Measurements from ENCODE around the gene ZDHHC17.
"Not testable (repeated sequence)": the region's sequence is repeated elsewhere in the genome, so short reads cannot be mapped to it uniquely, and the experiment has no call there.

The ZDHHC17 gene

DNA sequence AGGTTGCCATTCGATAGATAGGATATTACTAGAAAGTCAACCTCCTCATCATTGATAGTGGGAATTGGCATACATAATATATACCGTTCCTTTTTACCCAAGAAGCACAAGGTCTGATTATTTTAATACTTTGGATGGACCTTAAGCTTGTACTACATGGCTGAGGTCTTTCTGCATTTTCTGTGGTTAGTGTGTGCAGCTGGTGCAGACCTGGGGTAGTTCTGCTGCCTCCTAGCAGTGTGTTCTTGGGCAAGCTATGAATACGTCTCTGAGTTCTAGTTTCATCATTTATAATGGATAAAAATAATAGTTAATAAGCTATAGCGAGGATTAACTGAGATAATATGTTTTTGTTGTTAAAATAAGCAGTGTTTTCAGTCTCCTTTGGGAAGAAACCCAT is 2.2 kb downstream of the ZDHHC17 start:
- DNase-seq (ENCODE audit: low read depth): no peak

DNA sequence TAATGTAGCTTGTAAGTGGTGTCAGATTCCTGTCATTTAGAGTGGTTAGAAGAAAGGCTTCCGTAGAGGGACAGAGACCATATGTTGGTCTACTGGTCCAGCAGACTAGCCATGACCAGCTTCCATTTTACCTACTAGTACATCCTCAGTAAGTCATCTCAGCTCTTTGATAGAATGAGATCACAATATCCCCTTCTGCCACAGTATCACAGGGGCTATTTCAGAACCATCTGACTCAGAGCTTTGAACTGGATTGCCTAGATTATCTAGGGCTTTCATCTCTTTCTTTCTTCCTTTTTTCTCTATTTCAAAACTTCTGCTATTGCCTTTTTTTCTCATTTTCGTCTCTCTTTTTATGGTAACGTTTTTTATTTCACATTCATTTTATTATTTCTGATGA is 4.7 kb downstream of the ZDHHC17 start:
- no peak for DNase-seq (ENCODE audit: low read depth)

DNA sequence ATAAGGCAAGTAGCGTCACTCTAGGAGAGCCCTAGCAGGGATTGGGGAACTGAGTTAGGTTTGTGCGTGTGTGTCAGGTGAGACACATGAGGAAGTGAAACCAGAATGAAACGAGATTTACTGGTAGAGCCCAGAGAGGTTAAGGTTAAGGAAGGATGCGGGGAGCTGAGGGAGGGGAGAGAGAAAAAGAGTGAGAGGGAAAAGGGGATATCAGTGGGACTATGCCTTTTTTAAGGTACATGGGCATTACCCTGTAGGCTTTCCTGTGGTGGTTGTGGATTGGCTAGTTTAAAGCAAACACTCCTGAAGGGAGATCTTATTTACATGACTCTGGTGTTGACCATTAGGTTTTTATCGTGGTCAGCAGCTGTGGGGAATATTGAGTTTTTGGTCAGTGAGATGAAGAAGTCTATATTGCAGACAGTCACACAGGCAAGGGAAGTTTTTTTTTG is 13.9 kb downstream of the ZDHHC17 start:
- no peak for DNase-seq (ENCODE audit: low read depth)

DNA sequence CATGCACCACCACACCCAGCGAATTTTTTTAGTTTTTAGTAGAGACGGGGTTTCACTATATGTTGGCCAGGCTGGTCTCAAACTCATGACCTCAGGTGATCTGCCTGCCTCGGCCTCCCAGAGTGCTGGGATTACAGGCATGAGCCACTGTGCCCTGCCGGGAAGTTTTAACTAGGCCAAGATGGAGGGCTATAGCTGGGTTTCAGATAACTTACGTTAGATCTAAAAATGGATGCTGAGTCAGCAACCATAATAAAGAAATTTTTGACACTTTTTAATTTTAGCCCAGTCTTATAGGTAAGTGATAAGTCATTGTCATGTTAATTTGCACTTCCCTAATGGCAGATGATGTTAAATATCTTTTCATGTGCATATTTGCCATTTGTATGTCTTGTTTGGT is 14.4 kb downstream of the ZDHHC17 start:
- DNase-seq (ENCODE audit: low read depth): no peak

DNA sequence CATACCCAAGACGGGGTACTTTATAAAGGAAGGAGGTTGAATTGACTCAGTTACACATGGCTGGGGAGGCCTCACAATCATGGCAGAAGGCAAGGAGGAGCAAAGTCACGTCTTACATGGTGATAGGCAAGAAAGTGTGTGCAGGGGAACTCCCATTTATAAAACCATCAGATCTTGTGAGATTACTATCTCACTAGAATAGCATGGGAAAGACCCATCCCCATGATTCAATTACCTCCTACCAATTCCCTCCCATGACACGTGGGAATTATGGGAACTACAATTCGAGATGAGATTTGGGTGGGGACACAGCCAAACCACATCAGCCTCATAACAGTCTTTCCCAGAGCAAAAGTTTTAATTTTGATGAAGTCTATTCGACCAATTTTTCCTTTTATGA is 15.4 kb downstream of the ZDHHC17 start:
- not testable (repeated sequence) for DNase-seq (ENCODE audit: low read depth)

DNA sequence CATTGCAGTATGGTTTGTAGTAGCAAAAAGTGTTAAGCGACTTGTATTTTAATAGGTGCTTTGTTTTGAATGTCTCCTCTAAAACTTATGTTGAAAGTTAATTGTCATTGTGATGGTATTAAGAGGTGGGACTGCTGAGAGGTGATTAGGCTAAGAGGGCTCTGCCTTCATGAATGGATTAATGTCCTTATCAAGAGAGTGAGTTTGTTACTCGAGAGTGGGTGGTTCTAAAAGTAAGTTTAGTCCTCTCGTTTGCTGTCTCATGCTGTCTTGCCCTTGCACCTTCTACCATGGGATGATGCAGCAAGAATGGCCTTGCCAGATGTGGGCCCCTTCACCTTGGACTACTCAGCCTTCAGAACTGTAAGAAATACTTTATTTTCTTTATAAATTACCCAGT is 17.4 kb downstream of the ZDHHC17 start:
- DNase-seq (ENCODE audit: low read depth): no peak

DNA sequence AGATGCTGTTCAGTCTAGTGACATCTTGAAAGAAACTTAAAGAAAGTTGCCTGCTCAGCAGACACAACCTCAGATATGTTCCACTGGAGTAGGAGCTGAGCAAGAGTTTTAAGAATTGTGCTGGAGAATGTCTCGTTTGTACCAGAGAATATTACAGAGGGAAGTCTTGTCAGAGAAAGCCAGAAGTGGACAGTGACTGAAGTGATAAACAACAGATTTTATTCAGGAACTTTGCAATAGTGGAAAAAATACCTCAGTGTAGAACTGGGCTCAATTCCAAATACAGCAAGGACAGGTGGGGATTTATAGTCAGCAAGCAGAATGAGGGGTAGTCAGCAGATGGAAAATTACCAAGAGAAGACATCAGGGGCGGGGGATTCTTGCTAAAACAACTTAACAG is 18.6 kb downstream of the ZDHHC17 start:
- DNase-seq (ENCODE audit: low read depth): no peak

DNA sequence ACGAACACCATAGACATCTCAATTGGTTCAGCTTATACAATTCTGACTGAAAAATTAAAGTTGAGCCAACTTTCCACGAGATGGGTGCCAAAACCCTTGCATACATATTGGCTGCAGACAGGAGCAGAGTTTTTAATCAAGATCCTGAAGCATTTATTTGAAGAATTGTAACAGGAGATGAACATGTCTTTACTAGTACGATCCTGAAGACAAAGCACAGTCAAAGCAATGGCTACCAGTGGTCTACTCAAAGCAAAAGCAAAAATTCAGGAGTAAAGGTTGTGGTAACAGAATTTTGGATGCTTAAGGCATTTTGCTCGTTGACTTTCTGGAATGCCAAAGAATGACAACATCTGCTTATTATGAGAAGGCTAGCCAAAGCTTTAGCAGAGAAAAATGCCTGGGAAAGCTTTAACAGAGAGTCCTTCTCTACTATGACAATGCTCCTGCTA is 20.7 kb downstream of the ZDHHC17 start:
- no peak for DNase-seq (ENCODE audit: low read depth)

DNA sequence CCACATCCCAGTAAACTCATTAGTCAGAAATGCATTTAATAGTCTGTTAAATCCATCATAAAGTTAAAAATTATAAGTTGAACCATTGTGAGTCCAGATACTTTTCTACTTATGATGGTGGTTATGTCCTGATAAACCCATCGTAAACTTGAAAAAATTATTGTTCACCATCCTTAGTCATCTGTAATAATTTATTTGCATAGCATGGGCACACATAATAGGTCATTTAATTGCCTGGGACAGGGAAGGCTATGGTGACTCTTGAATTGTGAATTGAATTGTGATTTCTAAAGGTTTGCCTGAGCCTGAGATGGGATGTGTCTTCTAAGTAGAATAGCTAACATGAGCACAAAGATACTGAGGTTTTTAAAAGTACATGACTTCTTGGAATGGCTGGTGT is 21.5 kb downstream of the ZDHHC17 start:
- DNase-seq (ENCODE audit: low read depth): no peak

DNA sequence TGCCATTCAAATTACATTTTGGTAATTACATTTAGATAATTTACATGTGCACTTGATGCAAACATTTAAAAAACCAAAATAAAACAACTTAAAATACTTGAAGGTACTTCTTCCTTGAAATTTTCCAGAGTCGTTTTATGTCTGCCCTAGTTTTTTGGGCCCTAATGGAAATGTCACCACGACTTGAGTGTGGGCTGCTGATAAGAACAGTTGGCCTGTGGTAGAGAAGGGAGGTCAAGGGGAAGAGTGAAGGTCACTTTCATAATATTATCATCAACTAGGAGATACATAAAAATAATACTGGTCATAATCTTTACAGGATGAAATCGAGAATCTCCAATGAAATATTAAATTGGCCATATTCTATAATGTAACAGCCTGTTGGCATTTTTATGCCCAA is 23.1 kb downstream of the ZDHHC17 start:
- DNase-seq (ENCODE audit: low read depth): no peak

DNA sequence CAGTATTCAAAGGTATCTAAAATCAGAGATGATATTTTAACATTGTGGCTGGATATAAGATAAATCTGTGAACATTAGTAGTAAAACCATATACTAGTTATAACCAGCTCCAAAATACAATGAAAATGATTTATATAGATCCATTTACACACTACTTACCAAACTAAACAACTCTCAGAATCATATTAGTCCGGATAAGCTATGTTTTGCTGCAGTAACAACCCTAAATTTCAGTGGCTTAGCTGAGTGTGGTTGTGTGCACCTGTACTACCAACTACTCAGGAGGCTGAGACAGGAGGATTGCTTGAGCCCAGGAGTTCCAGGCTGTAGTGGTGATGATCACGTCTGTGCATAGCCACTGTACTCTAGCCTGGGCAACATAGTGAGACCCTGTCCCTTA is 23.8 kb downstream of the ZDHHC17 start:
- DNase-seq (ENCODE audit: low read depth): no peak

DNA sequence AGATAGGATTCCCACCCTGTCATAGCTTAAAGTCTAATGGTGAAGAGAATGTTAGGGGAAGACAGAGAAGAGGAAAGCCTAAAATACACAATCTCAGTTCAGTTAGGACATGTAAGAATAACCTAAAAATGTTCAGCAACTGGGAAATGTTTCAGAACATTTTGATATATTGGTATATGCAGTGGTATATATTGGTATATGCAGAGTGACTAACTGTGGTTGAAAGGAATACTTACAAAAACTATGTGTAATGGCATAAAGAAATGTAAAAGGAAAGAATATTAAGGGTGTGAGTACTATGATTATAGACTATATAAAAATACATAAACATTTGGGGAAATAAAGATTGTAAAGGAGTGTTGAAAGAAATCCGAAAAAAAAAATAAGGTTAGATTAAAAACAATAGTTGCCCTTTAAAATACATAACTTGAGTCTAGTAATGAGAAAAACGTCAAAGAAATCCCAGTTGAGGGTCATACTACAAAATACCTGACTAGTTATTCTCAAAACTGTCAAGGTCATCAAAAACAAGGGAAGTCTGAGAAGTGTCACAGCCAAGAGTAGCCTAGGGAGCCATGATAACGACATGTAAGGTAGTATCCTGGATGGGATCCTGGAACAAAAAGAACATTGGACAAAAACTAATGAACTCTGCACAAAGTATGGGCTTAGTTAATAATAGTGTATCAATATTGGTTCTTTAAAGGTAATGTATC is 25.6 kb downstream of the ZDHHC17 start:
- DNase-seq (ENCODE audit: low read depth): no peak

DNA sequence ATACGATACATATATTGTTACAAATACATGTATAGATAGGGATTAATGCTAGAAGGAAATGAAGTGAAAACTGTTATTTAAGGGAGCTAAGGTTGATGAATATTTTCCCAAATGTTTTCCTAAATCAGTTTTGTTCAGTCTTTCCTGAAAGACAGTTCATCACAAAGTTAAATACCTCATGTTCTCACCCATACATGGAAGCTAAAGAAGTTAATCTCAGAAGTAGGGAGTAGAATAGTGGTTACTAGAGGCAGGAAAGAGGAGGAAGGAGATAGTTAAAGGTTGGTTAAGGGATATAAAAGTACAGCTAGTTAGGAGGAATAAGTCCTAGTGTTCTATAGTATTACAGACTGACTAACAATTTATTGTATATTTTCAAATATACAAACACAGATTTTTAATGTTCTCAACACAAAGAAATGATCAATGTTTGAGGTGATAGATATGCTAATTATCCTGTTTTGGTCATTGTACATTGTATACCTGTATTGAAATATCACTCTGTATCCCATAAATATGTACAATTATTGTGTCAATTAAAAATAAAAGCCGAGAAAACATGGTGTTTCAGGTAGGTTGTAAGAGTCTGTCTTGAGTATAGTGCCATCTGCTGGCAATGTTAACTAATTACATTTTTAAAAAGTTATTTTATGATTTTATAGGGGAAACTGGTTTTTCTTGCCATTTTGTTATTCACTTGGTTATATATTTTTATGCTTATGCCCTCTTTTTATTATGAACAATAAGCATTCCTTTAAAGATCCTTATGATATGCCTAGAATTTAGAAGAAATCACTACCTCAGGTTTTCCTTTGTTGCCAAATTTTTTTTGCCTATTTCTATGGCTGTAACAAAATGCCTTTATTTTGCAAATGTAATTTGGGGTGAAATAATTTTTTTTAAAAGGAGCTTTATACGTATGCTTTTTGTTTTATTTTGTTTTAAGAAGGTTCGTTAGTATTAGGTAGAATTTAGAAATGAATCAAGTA is 26.9 kb downstream of the ZDHHC17 start:
- no peak for DNase-seq (ENCODE audit: low read depth)

DNA sequence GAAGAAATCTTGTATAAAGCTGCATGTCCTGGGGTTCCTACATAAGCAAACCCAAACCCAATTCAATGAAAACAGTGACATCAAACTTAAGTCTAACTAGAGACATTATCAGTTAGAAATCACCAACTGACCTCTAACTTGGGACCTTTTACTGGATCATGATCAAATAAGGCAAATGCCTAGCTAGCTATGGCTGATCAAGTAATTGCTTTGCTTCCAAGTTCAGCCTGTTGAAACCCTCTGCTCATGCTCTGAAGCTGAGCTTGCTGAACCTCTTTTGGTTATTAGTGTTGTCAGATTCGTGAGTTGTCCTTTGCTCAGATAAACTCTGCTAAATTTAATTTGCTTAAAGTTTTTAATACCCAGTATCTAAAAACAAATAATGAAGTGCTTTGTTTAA is 28.9 kb downstream of the ZDHHC17 start:
- DNase-seq (ENCODE audit: low read depth): no peak

DNA sequence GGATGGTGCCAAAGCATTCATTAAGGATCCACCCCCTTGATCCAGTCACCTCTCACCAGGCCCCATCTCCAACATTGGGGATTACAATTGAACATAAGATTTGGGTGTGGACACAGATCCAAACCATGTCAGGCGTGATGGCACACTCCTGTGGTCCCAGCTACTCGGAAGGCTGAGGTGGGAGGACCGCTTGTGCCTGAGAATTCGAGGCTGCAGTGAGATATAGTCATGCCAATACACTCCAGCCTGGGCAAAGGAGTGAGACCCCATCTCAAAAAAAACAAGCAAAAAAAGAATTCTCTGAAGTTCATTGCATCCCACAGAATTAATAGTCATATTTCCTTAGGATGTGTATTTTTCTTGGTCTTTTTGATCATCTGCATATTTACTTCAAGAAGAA is 34.9 kb downstream of the ZDHHC17 start:
- DNase-seq (ENCODE audit: low read depth): no peak

DNA sequence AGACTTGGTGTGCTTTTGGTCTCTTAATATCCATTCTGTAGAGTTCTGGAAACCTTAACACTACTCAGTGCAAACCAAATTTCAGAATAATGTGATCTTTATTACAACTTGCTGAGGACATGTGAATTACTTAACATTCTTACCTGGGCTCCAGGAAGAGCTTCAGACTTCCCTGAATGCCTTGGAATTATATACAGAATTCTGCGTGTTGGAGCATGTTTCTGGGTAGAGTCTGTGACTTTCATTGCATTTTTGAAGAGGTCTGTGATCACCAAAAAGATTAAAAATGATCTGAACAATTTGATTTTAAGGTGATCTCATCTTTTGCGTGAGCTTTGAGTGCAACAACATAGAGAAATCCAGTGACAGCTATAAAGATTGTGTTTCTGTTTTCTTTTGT is 35.4 kb downstream of the ZDHHC17 start:
- no peak for DNase-seq (ENCODE audit: low read depth)

DNA sequence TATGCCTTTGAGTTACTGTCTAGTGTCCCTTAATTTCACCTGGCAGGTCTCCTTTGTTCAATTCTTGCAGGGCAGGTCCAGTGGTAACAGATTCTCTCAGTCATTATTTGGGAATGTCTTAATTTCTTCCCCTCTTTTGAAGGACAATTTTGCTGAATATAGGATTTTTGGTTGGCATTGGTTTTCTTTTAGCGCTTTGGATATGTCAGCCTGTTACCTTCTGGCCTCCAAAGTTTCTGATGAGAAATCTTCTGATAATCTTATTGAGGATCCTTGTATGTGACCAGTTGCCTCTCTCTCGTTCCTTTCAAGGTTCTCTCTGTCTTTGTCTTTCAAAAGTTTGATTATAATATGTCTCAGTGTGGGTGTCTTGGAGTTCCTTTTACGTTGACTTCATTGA is 38.1 kb downstream of the ZDHHC17 start:
- no peak for DNase-seq (ENCODE audit: low read depth)

DNA sequence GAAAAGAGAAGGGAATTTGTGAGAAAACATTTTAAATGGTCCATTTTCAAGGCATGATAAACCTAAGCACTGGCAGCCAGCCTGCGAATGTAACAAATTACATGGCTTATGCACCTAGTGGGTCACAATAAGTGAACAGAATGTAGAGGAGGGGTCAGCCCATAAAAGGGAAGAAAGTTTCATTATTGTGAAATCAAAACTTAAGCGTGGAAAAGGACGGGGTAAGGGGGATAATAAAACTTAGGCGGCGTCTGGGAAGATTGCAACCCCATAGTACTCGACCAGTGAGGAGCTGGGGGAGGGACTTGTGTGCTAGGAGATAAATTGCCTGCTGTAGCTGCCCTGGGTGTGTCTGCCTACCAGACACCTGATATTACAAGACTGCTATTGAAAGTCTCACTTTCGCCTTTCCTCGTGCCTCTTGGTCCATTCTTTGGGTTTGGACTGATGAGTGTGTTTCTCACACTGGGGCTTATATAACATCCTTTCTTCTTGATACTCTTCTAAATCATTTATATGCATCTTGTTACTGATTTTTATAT is 40.6 kb downstream of the ZDHHC17 start:
- DNase-seq (ENCODE audit: low read depth): no peak

DNA sequence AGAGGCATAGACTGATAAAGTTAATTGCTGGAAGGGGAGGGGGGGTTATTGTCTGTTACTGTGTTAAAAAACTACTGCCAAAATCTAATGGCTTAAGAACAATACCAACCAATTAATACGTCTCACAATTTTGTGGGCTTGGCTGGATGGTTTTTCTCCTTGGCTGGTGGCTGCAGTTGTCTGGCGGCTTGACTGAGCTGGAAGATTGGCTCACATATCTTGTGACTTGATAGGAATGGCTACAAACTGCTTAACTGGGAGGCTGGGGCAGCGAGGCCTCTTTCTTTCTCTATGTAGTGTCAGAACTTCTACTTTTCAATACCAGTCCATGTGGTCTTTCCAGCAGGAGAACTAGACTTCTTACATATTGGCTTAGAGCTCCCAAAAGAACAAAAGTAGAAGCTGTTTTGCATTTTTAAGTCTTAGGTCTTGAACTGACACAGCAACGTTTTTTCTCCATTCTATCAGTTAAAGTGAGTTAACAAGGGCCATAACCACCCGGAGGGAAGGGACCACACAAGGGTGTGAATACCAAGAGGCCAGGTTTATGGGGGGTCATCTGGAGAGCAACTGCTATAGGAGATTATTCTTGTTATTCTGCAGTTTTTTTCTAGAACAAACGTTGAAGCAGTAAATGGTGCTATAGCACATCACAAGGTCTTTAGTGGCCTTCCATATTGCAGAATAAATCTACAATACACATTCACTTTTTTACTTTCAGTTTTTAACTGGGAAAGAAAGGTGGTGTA is 46.9 kb downstream of the ZDHHC17 start:
- no peak for DNase-seq (ENCODE audit: low read depth)

DNA sequence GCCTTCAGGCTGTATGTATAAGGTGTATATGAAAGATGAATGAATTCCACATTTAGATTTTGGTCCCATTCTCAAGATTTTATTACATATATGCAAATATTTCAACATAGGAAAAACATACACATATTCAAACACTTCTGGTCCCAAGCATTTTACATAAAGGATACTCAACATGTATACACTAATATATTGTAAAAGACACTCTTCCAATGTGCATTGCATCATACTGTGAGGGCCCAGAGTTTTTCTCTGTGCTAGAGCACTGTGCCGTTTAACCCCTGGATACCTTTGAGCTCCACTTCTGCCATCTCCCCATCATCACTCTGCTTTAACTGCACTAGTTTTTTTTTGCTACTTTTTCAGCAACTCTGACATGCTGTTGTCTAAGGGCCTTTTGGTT is 48.1 kb downstream of the ZDHHC17 start:
- no peak for DNase-seq (ENCODE audit: low read depth)

DNA sequence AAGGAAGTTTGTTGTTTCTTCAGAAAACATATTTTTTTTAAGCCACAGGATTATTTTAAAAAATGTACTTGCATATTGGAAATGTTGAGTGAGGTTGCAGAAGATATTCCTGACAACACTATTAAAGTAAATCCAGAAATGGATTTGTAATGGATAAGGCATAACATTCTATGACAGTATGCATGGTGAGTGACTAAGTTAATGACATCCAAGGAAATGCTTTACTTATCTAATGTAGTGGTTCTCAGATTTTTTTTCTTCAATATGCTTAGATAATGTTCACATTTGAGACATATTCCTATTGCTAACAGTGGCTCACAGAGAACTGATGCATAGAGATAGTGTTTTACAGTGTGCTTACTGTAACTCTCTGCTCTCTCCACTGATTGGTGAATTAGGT is 49.4 kb downstream of the ZDHHC17 start:
- DNase-seq (ENCODE audit: low read depth): no peak

DNA sequence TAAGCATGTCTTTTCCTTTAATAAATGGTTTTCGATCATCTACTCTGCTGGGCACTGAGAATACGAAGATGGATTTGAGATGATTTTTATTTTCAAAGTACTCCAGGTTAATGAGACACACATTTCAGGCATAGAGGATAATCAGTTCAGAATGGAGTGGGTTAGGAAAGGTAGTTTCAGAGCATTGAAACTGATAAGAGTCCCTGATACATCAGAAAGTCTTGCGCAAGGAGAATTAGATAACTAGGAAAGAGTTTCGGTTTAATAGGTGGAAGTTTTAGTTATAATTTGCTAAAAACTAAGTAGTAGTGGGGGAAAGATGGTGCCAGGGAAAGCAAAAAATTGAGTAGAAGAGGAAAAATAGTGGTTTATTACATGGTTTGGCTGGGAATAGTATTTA is 50.1 kb downstream of the ZDHHC17 start:
- no peak for DNase-seq (ENCODE audit: low read depth)

Data from activated T-cell treated with anti-CD3 and anti-CD28 coated beads for 24 hours (primary cell).